Measurements from ENCODE around the gene NDUFB2.
"Not testable (repeated sequence)": the region's sequence is repeated elsewhere in the genome, so short reads cannot be mapped to it uniquely, and the experiment has no call there.

The NDUFB2 gene

DNA sequence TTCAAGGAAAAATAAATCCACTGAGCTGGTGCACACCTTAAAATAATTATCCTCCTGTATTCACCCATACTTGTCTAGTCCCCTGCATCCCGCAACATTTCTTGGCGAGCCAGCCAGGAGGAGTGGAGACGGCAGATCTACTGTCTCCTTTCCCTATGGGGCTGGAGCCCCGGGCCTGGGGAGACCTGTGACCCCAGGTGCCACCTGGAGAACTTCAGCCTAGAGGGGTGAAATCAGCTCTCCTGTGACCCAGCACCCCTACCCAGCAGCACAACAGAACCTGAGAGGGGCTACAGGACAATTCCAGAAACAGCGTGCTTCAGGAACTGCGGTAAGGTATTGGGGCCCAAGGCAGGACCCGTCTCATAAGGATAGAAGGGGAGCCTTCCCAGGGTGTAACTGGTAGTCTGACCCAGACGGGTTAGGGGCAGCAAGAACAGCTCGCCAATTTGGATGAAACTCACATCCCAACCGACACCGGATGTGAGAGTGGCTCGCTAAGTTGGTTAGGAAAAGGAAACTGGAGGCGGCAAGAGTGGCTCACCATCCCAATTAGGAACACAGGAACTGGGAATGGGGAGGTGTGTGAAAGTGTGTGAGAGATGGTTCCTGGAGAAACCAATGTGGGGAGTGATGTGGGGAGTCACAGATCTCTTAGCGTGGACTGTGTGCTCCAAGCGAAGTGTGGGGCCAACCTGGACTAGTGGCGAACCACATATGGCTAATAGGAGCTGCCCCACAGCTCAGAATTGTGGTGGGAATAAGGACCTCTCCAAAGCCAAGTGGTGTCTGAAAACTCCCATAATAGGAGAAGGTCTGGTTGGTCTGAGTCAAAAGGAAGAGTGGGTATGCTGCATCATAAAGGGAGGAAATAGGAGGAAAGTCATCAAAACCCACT lies 40.7 kb upstream of the NDUFB2 start:
- Histone ChIP-seq H3K4me3 (no peak overlapping the region), H3K36me3 (ENCODE audit: insufficient read depth, low read length) (no peaks in the 10 kb centered on the region), H3K9ac (ENCODE audit: insufficient read length) (no peak overlapping the region), H3K27ac (no peak overlapping the region), H3K9me3 (ENCODE audit: low read depth, low read length) (no peaks in the 10 kb centered on the region)
- no peak for TF ChIP-seq EZH2 (IDR thresholded peaks at IDR 0.05)
- no peak for TF ChIP-seq POLR2AphosphoS5 (IDR thresholded peaks at IDR 0.05; ENCODE audit: borderline replicate concordance, low read depth, low read length)
- no peak for DNase-seq (ENCODE audit: low read depth, low spot score)

DNA sequence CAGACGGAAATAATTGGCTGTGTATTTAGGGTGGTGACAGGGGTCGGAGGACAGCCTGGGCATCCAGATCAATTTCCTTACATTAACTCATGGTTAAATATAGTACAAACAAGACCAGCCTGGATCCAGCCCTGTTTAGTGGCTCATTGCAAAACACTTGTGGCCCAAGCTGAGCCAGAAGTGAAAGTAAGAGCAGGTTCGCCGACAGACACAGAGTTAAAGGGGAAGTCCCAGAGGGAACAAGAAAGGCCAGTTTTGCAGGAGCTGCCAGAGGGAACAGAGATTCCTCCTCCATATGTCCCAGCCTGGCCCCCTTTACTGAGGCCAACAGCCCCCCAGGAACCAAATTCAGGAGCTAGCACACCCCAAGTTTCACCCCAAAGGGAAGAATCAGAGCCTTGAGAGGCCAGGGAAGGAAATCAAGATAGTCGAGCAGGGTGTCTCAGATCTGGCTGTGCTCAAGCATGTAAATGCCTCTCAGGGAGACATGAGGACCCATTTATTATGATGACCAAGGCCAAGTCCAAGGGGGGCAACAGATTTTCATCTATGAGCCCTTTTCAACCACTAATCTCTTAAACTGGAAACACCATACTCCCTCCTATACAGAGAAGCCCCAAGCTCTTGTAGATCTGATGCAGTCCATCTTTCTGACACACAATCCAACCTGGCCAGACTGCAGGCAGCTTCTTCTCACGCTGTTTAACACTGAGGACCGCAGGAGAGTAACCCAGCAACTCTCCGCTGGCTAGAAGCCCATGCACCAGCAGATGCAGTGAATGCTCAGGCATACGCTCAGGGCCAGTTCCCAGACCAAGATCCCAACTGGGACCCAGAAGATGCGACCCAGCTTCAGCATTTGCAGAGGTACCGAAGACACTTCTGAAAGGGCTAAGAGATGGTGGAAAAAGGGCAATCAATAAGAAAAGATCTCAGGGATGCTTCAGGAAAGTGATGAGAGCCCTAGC lies 39.7 kb upstream of the NDUFB2 start:
- Histone ChIP-seq H3K9me3 (ENCODE audit: low read depth, low read length) (no peaks in the 10 kb centered on the region), H3K27ac (no peak overlapping the region), H3K9ac (ENCODE audit: insufficient read length) (no peak overlapping the region), H3K4me3 (no peak overlapping the region), H3K36me3 (ENCODE audit: insufficient read depth, low read length) (no peaks in the 10 kb centered on the region)
- no peak for DNase-seq (ENCODE audit: low read depth, low spot score)
- TF ChIP-seq POLR2AphosphoS5 (IDR thresholded peaks at IDR 0.05; ENCODE audit: borderline replicate concordance, low read depth, low read length), result no peak
- TF ChIP-seq FOXP2 (optimal IDR thresholded peaks at IDR 0.05; ENCODE audit: control extremely low read depth, extremely low read length, insufficient read depth), result no peak
- no peak for TF ChIP-seq EZH2 (IDR thresholded peaks at IDR 0.05)

DNA sequence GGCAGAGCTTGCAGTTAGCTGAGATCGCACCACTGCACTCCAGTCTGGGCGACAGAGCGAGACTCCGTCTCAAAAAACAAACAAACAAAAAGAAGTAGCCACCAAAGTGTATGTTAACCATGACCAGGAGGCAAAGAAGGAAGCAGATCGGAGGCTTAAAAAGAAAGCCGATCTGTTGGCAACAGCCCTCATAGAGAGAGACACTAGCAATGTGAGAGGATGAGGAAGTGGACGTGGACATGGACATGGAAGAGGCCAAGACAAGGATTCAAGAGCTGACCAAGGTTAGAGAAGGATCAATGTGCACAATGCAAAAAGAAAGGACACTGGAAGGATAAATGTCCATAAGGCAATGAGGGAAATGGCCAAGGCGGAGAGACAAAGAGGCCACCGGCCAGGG lies 38.6 kb upstream of the NDUFB2 start:
- H3K9me3 ChIP-seq (ENCODE audit: low read depth, low read length), result no peaks in the 10 kb centered on the region
- no peak overlapping the region for H3K27ac ChIP-seq
- no peak overlapping the region for H3K4me3 ChIP-seq
- no peaks in the 10 kb centered on the region for H3K36me3 ChIP-seq (ENCODE audit: insufficient read depth, low read length)
- DNase-seq (ENCODE audit: low read depth, low spot score), result no peak
- H3K9ac ChIP-seq (ENCODE audit: insufficient read length), result no peak overlapping the region
- TF ChIP-seq EZH2 (IDR thresholded peaks at IDR 0.05), result no peak
- TF ChIP-seq POLR2AphosphoS5 (IDR thresholded peaks at IDR 0.05; ENCODE audit: borderline replicate concordance, low read depth, low read length), result no peak
- TF ChIP-seq FOXP2 (optimal IDR thresholded peaks at IDR 0.05; ENCODE audit: control extremely low read depth, extremely low read length, insufficient read depth), result no peak

DNA sequence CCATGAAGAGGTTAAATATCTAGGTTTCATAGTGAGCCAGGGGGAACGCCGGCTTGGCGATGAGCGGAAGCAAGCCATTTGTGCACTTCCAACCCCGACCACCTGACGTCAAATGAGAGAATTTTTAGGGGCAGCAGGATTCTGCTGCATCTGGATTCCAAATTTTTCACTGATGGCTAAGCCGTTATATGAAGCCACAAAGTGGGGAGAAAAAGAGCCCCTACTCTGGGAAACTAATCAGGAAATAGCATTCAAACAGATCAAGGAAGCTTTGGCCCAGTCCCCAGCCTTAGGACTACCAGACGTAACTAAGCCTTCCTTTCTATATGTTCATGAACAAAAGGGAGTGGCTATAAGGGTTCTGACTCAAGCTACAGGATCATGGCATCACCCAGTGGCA lies 36.7 kb upstream of the NDUFB2 start:
- no peak overlapping the region for H3K4me3 ChIP-seq
- H3K9me3 ChIP-seq (ENCODE audit: low read depth, low read length), result no peaks in the 10 kb centered on the region
- no peak overlapping the region for H3K9ac ChIP-seq (ENCODE audit: insufficient read length)
- TF ChIP-seq POLR2AphosphoS5 (IDR thresholded peaks at IDR 0.05; ENCODE audit: borderline replicate concordance, low read depth, low read length) (no peak), EZH2 (IDR thresholded peaks at IDR 0.05) (no peak), FOXP2 (optimal IDR thresholded peaks at IDR 0.05; ENCODE audit: control extremely low read depth, extremely low read length, insufficient read depth) (no peak)
- no peak overlapping the region for H3K27ac ChIP-seq
- H3K36me3 ChIP-seq (ENCODE audit: insufficient read depth, low read length), result no peaks in the 10 kb centered on the region
- DNase-seq (ENCODE audit: low read depth, low spot score), result no peak

DNA sequence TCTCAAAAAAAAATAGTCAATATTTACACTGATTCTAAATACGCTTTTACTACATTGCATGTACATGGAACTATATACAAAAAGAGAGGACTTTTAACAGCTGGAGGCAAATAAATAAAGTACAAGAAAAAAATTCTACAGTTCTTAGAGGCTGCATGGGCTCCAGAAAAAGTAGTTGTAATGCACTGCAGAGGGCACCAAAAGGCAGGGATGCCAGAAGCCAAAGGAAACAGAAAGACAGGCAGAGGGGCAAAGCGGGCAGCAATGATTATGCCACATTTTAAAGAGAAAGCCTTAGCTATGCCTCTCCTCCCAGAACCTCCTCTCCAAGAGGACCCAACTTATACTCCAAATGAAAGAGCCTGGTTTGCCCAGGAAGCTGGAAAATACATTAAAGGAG lies 35.4 kb upstream of the NDUFB2 start:
- Histone ChIP-seq H3K36me3 (ENCODE audit: insufficient read depth, low read length) (no peaks in the 10 kb centered on the region), H3K27ac (no peak overlapping the region), H3K9ac (ENCODE audit: insufficient read length) (no peak overlapping the region), H3K4me3 (no peak overlapping the region), H3K9me3 (ENCODE audit: low read depth, low read length) (no peaks in the 10 kb centered on the region)
- no peak for TF ChIP-seq EZH2 (IDR thresholded peaks at IDR 0.05)
- TF ChIP-seq POLR2AphosphoS5 (IDR thresholded peaks at IDR 0.05; ENCODE audit: borderline replicate concordance, low read depth, low read length), result no peak
- no peak for TF ChIP-seq FOXP2 (optimal IDR thresholded peaks at IDR 0.05; ENCODE audit: control extremely low read depth, extremely low read length, insufficient read depth)
- no peak for DNase-seq (ENCODE audit: low read depth, low spot score)

DNA sequence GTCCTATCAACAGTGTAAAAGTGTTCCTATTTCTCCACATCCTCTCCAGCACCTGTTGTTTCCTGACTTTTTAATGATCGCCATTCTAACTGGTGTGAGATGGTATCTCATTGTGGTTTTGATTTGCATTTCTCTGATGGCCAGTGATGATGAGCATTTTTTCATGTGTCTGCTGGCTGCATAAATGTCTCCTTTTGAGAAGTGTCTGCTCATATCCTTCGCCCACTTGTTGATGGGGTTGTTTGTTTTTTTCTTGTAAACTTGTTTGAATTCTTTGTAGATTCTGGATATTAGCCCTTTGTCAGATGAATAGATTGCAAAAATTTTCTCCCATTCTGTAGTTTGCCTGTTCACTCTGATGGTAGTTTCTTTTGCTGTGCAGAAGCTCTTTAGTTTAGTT lies 33.6 kb upstream of the NDUFB2 start:
- not testable (repeated sequence) for H3K36me3 ChIP-seq (ENCODE audit: insufficient read depth, low read length); DNase-seq (ENCODE audit: low read depth, low spot score); H3K27ac ChIP-seq; H3K9ac ChIP-seq (ENCODE audit: insufficient read length); H3K4me3 ChIP-seq; H3K9me3 ChIP-seq (ENCODE audit: low read depth, low read length)

DNA sequence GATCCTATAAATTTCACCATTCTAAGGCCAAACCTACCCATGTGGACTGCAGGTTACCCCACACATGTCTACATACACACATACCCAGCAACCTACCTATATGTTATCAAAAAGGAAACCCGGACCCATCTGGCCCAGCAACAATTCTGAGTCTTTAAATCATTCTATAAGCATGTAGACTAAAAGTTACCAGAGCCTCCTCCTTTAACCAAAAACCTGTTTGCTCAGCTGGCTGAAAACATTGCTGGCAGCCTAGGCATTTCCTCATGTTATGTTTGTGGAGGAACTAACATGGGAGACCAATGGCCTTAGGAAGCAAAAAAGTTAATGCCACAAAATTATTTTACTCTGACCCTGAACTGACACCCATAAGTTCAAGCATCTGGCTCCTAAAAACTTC lies 29.0 kb upstream of the NDUFB2 start:
- DNase-seq (ENCODE audit: low read depth, low spot score), result no peak
- Histone ChIP-seq H3K9me3 (ENCODE audit: low read depth, low read length) (no peaks in the 10 kb centered on the region), H3K36me3 (ENCODE audit: insufficient read depth, low read length) (no peaks in the 10 kb centered on the region), H3K4me3 (no peak overlapping the region), H3K9ac (ENCODE audit: insufficient read length) (no peak overlapping the region), H3K27ac (no peak overlapping the region)
- no peak for TF ChIP-seq EZH2 (IDR thresholded peaks at IDR 0.05)
- no peak for TF ChIP-seq POLR2AphosphoS5 (IDR thresholded peaks at IDR 0.05; ENCODE audit: borderline replicate concordance, low read depth, low read length)
- no peak for TF ChIP-seq FOXP2 (optimal IDR thresholded peaks at IDR 0.05; ENCODE audit: control extremely low read depth, extremely low read length, insufficient read depth)

DNA sequence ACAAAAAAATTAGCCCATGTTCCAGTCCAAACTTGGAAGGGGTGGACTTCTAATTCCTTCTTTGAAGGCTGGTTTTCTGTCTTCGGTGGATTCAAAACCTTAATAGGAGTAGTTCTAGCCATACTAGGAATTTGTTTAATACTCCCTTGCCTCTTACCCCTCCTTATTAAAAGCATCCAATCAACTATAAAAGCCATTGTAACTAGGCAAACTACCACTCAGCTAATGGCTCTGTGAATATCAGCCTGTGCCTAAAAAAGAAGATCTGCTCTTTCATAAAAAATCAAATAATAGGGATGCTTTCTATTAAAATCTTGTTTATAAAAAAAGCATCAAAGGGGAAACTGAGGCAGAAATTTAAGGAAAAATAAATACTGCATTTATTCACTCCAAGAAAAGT lies 27.9 kb upstream of the NDUFB2 start:
- Histone ChIP-seq H3K27ac (no peak overlapping the region), H3K36me3 (ENCODE audit: insufficient read depth, low read length) (no peaks in the 10 kb centered on the region), H3K9me3 (ENCODE audit: low read depth, low read length) (no peaks in the 10 kb centered on the region), H3K4me3 (no peak overlapping the region), H3K9ac (ENCODE audit: insufficient read length) (no peak overlapping the region)
- no peak for DNase-seq (ENCODE audit: low read depth, low spot score)
- TF ChIP-seq EZH2 (IDR thresholded peaks at IDR 0.05) (no peak), POLR2AphosphoS5 (IDR thresholded peaks at IDR 0.05; ENCODE audit: borderline replicate concordance, low read depth, low read length) (no peak), FOXP2 (optimal IDR thresholded peaks at IDR 0.05; ENCODE audit: control extremely low read depth, extremely low read length, insufficient read depth) (no peak)

All from SK-N-MC (cell line).